ENCODE data around the gene KLHL40.

KLHL40 gene

DNA sequence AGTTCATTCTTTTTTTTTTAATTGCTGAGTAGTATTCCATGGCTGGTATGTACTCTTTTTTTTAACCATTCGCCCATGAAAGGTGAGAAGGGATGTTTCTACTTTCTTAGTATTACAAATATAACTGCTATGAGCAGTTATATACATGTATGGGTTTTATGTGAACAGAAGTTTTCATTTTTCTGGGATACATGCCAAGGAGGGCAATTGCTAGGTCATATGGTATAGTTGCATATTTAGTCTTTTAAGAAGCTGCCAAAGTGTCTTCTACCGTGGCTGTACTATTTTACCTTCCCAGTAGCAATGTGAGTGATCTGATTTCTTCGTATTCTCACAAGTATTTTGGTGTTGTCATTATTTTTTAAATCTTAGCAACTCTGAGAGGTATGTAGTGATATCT lies 11.2 kb upstream of the KLHL40 start:
- H3K36me3 Mint-ChIP-seq = peaks cover 11% of the 10 kb centered on the region
- H3K4me3 Mint-ChIP-seq = no peak overlapping the region
- H3K4me1 Mint-ChIP-seq (ENCODE audit: low read depth) = no peaks in the 10 kb centered on the region
- peaks cover 12% of the 10 kb centered on the region for H3K9me3 Mint-ChIP-seq (ENCODE audit: low read depth)
- peaks cover 7% of the 10 kb centered on the region for H3K27me3 Mint-ChIP-seq
- no peak overlapping the region for H3K27ac Mint-ChIP-seq

DNA sequence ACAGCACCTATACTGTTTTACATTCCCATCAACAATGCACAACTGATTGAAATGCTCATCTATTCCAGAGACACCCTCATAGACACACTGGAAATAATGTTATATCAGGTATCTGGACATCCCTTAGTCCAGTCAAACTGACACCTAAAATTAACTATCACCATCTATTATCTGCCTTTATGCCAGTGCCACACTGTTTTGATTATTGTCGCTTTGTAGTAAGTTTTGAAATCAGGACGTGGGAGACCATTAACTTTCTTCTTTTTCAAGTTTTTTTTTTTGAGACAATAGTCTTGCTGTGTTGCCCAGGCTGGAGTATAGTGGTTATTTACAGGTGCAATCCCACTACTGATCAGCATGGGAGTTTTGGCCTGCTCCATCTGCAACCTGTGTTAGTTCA lies 9.4 kb upstream of the KLHL40 start:
- H3K4me3 Mint-ChIP-seq = no peak overlapping the region
- peaks cover 11% of the 10 kb centered on the region for H3K36me3 Mint-ChIP-seq
- H3K27ac Mint-ChIP-seq = no peak overlapping the region
- H3K9me3 Mint-ChIP-seq (ENCODE audit: low read depth) = peaks cover 12% of the 10 kb centered on the region
- no peaks in the 10 kb centered on the region for H3K4me1 Mint-ChIP-seq (ENCODE audit: low read depth)
- H3K27me3 Mint-ChIP-seq = peaks cover 7% of the 10 kb centered on the region

DNA sequence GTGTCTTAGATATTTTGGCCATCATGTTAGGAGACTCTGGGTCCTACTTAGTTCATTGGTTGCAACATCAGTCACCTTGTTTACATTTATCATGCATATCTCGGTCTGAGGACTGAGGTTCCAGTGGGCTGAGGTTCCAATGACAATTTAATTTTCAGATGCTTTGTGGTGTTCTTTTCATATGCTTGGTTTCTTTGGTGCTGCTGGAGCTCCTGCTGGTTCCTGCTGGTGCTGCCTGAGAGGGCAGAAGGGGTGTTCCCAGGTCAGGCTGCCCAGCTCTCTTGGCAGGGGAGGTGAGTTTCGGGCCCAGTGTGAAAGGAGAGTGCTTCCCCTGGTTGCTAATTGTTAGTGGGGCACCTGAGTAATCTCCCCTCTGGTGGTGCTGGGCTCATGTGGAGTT lies 6.9 kb upstream of the KLHL40 start:
- Mint-ChIP-seq H3K4me3 (no peak overlapping the region), H3K9me3 (ENCODE audit: low read depth) (peaks cover 12% of the 10 kb centered on the region), H3K27me3 (peaks cover 12% of the 10 kb centered on the region), H3K4me1 (ENCODE audit: low read depth) (no peaks in the 10 kb centered on the region), H3K36me3 (peaks cover 11% of the 10 kb centered on the region), H3K27ac (no peak overlapping the region)

DNA sequence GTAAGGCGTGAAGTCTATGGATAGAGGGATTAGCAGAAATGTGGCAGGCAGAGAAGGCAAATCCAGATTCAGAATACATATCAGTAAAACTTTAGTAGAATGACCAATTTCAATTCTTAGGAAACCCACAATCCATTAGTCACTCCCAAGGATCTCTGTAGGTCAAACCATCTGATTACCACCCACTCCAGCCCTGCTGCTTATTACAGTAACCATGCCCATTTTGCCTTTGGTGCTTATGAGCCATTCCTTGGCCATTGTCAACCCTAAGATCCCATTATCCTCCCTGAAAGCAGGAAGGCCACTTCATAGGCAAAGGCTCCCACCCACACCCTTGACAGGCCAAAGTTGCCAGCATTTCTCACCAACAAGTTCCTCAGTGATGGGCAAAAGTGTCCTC lies 5.1 kb upstream of the KLHL40 start:
- Mint-ChIP-seq H3K4me3 (no peak overlapping the region), H3K27ac (no peak overlapping the region), H3K36me3 (peaks cover 11% of the 10 kb centered on the region), H3K9me3 (ENCODE audit: low read depth) (peaks cover 12% of the 10 kb centered on the region), H3K4me1 (ENCODE audit: low read depth) (no peaks in the 10 kb centered on the region), H3K27me3 (peaks cover 12% of the 10 kb centered on the region)

DNA sequence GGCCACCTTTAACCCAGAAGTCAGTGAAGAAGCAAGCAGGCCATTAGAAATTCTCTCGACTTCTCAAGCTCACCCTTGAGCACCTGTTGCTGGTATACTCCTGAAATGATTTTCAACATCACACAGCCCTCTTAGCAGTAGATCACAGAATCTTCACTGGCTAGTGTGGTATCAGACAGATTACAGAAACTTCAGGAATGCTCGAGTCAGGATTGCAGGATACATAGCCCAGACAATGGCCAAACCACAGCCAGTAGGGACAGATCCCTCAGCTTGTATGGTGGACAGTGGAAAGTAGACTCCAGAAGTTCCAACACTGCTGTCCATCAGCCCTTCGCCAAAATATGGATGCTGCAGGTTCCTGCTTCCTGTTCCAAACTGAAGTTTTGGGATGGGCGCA lies 4.5 kb upstream of the KLHL40 start:
- H3K9me3 Mint-ChIP-seq (ENCODE audit: low read depth) = peaks cover 12% of the 10 kb centered on the region
- H3K27ac Mint-ChIP-seq = no peak overlapping the region
- H3K4me3 Mint-ChIP-seq = no peak overlapping the region
- H3K36me3 Mint-ChIP-seq = peaks cover 11% of the 10 kb centered on the region
- H3K4me1 Mint-ChIP-seq (ENCODE audit: low read depth) = peaks cover under 1% of the 10 kb centered on the region
- peaks cover 12% of the 10 kb centered on the region for H3K27me3 Mint-ChIP-seq

DNA sequence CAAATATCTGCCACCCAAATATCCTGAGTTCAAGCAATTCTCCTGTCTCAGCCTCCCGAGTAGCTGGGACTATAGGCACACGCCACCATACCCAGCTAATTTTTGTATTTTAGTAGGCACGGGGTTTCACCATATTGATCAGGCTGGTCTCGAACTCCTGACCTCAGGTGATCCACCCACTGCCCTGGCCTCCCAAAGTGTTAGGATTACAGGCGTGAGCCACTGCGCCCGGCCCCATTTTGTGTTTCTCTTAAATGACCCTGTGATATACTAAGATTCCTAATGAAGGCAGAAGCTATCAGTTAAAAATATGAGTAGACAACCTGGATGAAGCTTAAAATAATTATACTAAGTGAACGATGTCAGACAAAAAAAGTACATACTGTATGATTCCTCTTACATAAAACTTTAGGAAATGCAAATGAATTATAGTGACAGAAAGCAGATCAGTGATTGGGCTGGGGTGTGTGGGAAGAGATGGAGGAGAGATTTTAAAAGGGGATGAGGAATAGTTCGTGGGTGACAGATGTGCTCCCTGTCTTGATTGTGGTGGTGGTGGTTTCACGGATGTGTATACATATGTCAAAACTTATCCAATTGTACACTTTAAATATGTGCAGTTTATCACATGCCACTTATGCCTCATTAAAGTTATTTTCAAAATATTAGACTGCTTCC lies 3.8 kb upstream of the KLHL40 start:
- peaks cover 11% of the 10 kb centered on the region for H3K27me3 Mint-ChIP-seq

DNA sequence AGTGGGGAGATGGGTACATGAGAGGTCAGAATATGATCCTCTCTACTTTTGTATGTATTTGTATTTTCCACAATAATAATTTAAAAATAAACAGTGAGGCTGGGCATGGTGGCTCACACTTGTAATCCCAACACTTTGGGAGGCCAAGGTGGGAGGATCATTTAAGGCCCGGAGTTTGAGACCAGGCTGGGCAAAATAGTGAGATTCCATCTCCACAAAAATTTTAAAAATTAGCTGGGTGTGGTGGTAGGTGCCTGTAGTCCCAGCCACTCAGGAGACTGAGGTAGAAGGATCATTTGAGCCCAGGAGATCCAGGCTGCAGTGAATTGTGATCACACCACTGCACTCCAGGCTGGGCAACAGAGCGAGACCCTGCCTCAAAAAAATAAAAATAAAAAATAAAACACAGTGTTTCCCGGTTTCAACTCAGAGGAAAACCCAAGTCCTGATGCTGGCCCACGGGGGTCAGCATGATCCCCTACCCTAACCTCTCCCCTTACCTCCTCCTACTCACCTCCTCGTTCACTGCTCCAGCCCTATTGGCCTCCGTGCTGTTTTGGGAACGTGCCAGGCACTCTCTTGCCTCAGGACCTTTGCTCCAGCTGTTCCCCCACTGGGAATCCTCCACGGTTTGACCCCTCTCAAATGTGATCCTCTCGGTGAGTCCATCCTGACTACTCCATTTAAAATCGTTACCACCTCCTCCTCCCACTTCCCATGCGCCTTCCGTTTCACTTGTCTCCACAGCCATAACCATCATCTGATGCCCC lies 2.9 kb upstream of the KLHL40 start:
- Mint-ChIP-seq H3K27me3 (peaks cover 10% of the 10 kb centered on the region), H3K27ac (no peak overlapping the region), H3K4me3 (no peak overlapping the region), H3K9me3 (ENCODE audit: low read depth) (peaks cover 12% of the 10 kb centered on the region), H3K4me1 (ENCODE audit: low read depth) (peaks cover 2% of the 10 kb centered on the region), H3K36me3 (peaks cover 7% of the 10 kb centered on the region)

More for the DNA sequence above, 3.8 kb upstream of the KLHL40 start:
- Mint-ChIP-seq H3K4me1 (ENCODE audit: low read depth) (peaks cover 2% of the 10 kb centered on the region), H3K27ac (no peak overlapping the region), H3K4me3 (no peak overlapping the region), H3K9me3 (ENCODE audit: low read depth) (peaks cover 12% of the 10 kb centered on the region), H3K36me3 (peaks cover 8% of the 10 kb centered on the region)

DNA sequence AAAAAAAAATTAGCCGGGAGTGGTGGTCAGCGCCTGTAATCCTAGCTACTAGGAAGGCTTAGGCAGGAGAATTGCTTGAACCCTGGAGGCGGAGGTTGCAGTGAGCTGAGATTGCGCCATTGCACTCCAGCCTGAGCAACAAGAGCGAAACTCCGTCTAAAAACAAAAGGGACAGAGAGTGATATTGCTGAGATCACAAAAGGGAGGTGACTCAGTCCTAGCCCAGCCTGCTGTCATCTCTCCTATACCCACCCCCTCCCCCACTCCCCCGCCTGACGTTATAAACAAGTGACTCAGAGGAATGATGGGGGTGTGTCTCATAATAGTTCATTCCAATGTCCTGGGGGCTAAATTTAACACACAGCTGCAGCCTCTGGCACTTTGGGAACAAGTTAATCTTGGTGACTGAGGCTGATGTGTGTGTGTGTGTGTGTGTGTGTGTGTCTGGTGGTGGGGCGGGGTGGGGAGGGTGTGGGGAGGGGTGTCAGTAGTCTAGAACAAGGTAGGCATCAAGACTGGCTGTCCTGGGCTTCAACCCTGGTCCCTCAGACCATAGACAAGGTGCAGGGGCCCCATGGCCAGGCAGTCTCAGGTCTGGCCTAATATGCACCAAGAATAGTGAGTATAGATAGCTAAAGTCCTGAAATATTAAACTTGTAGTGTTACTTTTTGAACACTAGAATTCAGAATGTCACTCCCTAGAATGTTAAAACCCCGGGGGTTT lies 1.3 kb upstream of the KLHL40 start:
- no peak overlapping the region for H3K27ac Mint-ChIP-seq
- H3K36me3 Mint-ChIP-seq = no peaks in the 10 kb centered on the region
- H3K4me1 Mint-ChIP-seq (ENCODE audit: low read depth) = peaks cover 2% of the 10 kb centered on the region
- H3K9me3 Mint-ChIP-seq (ENCODE audit: low read depth) = peaks cover 1% of the 10 kb centered on the region
- peaks cover 7% of the 10 kb centered on the region for H3K27me3 Mint-ChIP-seq
- H3K4me3 Mint-ChIP-seq = no peak overlapping the region

DNA sequence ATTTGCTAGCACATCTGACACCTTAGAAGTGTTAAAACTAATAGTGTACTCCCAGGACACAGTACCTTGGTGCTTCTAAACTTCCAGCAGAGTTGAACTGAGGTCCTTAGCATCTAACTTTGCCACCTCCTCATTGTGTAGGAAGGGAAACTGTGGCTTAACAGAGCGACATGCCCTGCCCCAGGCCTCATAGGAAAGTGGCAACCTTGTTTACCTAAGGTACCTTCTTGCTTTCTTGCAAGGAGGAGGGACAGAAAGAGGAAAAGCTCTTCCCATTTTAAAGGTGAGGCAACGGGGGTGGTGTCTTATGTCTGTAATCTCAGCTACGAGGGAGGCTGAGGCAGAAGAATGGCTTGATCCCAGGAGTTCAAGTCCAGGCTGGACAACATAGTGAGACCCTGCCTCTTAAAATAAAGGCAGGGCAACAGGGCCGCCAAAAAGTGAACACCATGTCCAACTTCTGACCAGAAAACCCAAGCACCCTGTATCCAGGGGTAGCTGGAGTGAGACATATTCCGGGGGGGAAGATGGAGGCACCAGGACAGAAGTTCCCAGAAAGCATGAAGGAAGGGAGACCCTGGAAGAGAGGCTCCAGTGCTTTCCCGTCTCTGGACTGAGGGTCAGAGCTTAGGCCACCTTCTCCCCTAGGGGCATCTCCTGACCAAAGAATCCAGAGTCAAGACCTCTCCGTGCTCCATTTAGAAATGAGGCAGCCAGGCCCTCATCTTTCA lies 540 bp upstream of the KLHL40 start:
- Mint-ChIP-seq H3K27ac (no peak overlapping the region), H3K9me3 (ENCODE audit: low read depth) (no peaks in the 10 kb centered on the region), H3K36me3 (no peaks in the 10 kb centered on the region), H3K27me3 (peaks cover 7% of the 10 kb centered on the region), H3K4me1 (ENCODE audit: low read depth) (peaks cover 2% of the 10 kb centered on the region), H3K4me3 (no peak overlapping the region)

DNA sequence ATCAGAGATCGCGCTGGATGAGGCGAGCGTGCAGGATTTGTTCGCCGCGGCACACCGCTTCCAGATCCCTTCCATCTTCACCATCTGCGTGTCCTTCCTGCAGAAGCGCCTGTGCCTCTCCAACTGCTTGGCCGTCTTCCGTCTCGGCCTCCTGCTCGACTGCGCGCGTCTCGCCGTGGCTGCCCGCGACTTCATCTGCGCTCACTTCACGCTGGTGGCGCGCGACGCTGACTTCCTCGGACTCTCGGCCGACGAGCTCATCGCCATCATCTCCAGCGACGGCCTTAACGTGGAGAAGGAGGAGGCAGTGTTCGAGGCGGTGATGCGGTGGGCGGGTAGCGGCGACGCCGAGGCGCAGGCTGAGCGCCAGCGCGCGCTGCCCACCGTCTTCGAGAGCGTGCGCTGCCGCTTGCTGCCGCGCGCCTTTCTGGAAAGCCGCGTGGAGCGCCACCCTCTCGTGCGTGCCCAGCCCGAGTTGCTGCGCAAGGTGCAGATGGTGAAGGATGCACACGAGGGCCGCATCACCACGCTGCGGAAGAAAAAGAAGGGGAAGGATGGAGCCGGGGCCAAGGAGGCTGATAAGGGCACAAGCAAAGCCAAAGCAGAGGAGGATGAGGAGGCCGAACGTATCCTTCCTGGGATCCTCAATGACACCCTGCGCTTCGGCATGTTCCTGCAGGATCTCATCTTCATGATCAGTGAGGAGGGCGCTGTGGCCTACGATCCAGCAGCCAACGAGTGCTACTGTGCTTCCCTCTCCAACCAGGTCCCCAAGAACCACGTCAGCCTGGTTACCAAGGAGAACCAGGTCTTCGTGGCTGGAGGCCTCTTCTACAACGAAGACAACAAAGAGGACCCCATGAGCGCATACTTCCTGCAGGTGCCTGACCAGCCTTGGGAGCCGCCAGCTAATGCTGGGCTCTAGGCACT lies 819 bp downstream of the KLHL40 start:
- Mint-ChIP-seq H3K9me3 (ENCODE audit: low read depth) (no peaks in the 10 kb centered on the region), H3K27me3 (peaks cover 9% of the 10 kb centered on the region), H3K4me1 (ENCODE audit: low read depth) (peaks cover 2% of the 10 kb centered on the region), H3K4me3 (peak overlapping the region; percentile 56), H3K36me3 (no peaks in the 10 kb centered on the region), H3K27ac (no peak overlapping the region)

DNA sequence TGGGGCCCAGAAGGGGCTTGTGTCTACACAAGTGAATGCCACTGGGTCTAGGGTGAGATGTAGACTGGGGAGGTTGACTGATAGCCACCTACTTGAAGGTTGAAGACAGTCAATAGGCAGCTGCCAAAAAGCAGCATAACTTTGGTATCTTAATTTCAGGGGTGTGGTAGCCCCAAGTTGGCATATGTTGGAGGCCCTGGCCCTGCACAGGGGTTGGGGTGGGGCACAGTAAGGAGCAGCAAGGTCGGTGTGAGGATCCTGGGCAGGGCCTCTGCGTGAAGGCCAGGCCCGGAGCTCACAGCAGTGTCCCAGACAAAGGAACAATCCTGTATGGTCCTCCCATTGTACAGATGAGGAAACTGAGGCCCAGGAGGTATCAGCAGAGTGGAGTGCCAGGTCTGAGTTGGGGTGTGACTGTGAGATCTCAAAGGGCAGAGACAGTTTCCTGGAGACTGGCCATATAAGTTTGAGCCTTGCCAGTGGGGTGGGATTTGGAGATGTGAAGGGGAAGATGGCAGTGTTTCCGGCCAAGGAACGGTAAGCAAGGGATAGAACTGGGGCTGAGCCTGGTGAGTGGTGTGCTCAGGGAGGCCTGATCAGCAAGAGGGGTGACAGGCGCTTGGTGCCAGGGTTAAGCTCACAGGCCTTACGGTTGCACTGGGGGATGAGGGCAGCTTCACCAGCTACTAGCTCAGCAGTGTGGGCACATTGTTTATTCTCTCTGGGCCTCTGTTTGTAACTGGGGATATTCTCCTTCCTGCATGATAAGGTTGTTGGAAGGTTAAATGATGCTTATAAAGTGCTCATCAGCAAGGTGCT lies 1.7 kb downstream of the KLHL40 start:
- peaks cover 9% of the 10 kb centered on the region for H3K27me3 Mint-ChIP-seq
- H3K9me3 Mint-ChIP-seq (ENCODE audit: low read depth) = no peaks in the 10 kb centered on the region
- H3K36me3 Mint-ChIP-seq = no peaks in the 10 kb centered on the region
- H3K4me1 Mint-ChIP-seq (ENCODE audit: low read depth) = peaks cover 2% of the 10 kb centered on the region
- no peak overlapping the region for H3K4me3 Mint-ChIP-seq
- no peak overlapping the region for H3K27ac Mint-ChIP-seq

DNA sequence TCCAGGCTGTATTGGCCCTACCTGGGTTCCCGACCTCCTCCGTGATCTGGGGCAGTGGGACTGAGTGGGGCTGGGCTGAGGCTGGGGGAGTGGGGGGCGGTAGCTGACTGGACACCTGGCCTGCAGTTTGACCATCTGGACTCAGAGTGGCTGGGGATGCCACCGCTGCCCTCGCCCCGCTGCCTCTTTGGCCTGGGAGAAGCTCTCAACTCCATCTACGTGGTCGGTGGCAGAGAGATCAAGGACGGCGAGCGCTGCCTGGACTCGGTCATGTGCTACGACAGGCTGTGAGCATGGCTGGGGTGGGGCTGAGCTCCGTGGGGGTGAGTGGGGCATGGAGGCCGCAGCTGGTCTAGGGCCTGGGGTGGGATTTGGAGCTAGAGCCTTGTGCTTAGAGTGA lies 2.7 kb downstream of the KLHL40 start:
- peaks cover 2% of the 10 kb centered on the region for H3K4me1 Mint-ChIP-seq (ENCODE audit: low read depth)
- no peaks in the 10 kb centered on the region for H3K9me3 Mint-ChIP-seq (ENCODE audit: low read depth)
- H3K27ac Mint-ChIP-seq = no peak overlapping the region
- no peak overlapping the region for H3K4me3 Mint-ChIP-seq
- peaks cover 5% of the 10 kb centered on the region for H3K27me3 Mint-ChIP-seq
- H3K36me3 Mint-ChIP-seq = no peaks in the 10 kb centered on the region
